HG02763 (cell line): ENCODE data around the gene NXN.
"Not testable (repeated sequence)": the region's sequence is repeated elsewhere in the genome, so short reads cannot be mapped to it uniquely, and the experiment has no call there.

Source experiments
- ATAC-seq: cut with Tn5 transposase; IDR thresholded peaks from one replicate; pipeline ENCODE4 v1.9.1; 2021; ENCODE audit warnings: mild to moderate bottlenecking, moderate library complexity; ENCODE audit not compliant: unreplicated experiment

The NXN gene

DNA sequence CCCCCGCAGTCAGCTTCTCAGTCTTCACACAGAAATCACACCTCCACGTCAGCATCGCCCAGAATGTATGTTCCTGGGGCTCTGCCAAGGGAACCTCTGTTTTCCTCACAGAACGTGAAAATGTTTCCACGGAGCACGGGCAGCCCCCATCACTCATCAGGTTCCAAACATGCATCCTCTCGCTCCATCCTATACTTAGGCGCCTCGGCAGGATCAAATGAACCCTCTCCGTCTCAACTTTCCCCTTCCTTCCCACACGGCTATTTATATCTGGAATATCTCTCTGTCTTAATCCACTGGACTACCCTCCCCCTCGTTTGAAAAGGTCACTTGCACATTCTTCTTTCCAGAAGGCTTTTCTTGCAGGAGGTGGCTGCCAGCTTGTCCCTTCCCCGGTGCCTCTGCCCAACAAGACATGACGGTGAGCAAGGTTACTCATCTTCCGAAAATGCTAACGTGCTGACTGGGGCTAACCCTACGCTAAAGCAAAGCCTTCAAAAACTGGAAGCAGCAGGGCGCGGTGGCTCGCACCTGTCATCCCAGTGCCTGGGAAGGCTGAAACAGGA, 21.6 kb downstream of the NXN start:
- no peak for ATAC-seq

- ATAC-seq, result no peak
Measured at GRCh38 chr17:956905-957304, 22.7 kb downstream of the NXN start.

- ATAC-seq, result no peak
Measured at GRCh38 chr17:954431-955164, 25.0 kb downstream of the NXN start.

DNA sequence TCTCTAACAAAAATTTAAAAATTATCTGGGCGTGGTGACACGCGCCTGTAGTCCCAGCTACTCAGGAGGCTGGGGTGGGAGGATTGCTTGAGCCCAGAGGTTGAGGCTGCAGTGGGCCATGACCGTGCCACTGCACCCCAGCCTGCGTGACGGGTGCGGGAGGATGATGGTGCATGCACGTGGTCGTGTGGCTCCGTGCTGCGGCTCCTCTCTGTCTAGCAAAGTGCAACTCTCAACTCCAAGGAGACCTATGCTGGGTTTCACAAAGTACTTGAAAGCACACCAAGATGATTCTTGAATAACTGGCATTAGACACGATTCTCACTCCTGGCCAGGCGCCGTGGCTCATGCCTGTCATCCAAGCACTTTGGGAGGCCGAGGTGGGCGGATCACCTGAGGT, 25.8 kb downstream of the NXN start:
- no peak for ATAC-seq

GRCh38 chr17:952592-952991, 27.0 kb downstream of the NXN start:
- ATAC-seq, result not testable (repeated sequence)

- ATAC-seq, result no peak
Measured at GRCh38 chr17:951325-952132, 28.0 kb downstream of the NXN start.

DNA sequence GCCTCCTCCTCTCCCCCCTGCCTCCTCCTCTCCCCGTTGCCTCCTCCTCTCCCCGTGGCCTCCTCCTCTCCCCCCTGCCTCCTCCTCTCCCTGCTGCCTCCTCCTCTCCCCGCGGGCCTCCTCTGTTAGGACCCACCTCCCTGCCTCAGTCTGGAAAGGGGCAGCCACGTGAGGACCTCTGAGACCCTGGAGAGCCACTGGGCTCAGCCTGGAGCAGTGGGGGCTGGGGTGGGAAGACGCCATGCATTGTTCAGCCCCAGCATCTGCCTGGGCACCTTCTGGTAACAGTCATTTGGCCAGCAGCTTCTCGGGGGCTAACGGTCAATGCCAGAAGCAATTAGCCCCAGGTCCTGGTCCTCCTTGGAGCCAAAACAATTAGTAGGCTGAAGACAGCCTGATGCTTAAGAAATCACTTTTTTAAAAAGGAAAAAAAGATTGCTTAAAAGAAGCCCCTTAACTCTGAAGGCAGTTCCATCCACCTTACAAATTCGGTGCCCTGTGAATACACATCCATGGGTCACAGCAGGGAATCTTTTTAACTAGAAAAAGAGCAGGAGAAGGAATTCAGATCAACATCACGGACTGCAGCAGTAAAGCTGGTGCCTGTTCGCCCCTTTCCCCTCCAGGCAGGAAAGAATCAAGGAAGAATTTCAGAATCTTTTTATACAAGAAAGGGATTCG, 29.8 kb downstream of the NXN start:
- ATAC-seq, result no peak

GRCh38 chr17:948284-948852, 31.2 kb downstream of the NXN start:
- ATAC-seq, result no peak

DNA sequence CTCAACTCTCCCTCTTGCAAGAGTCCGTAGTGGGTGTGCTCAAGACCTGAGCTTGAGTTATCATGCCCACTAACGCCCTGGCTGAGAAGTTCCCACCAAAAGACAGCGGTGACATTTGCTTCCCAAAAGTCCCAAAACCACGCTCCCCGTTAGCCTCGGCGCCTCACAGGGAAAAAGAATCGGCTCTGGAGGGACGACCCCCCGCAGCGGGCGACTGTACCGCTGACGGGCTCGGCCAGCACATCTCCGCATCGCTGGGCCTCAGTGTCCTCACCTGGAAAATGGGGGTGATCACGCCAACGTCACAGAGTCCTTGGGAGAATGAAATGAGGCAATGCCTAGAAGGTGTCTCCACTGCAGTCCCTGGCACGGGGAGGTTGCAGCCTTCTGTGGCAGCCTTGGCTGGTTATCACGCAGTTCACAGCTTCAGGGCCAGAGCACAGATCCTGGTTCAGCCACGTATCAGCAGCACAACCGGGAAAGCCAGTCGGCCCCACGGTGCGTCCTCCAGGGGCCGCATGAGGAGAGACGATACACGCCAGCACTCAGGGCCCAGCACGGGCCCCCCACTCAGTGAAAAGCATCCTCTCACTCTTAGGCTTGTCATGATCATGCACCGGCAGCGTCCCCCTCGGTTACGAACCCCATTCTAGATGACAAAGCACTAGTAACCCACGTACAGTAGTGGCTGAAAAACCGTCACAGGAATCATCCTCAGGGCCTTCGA, 32.9 kb downstream of the NXN start:
- no peak for ATAC-seq

GRCh38 chr17:945672-946071, 33.9 kb downstream of the NXN start:
- no peak for ATAC-seq

DNA sequence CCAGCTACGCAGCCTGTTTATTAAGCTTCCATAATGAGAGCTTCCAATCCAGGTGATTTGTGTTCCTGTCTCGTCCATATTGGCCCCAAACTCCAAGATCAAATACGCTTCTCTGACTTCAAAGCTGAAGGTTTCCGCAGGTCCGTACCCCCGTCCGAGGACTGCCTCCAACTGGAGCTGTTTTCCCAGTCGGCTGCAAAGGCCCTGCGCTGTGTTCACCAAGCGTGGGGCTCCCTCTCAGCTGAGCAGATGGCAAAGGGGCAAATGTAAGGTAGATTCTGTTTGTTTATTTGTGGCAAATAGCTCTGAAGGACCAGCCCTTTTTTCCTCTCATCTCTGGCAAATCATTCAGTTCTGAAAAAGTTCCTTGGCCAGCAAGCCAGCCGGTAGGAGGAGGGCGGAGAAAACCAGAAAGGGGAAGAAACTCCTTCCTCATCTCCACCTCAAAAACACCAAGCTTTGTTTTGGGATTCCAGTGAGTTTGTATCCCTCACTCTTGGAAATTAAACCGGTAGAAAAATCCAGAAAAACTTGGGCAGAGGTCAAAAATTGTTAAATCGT, 35.2 kb downstream of the NXN start:
- ATAC-seq, result no peak

DNA sequence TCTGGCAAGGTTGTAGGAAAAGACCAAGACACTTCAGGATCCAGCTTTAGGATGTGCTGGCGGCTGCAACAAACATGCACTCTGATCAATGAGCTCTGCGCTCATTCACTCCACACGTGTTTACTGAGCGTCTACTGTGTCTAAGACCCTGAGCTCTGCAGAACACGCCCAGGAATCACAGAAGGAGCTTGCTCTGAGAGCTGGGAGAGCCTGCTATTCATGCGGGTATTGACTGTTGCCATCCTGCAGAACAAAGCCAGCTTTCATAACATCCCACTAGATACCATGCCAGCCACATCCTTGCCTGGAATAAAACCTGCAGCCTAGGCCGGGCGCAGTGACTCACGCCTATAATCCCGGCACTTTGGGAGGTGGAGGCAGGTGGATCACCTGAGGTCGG, 44.1 kb downstream of the NXN start:
- ATAC-seq, result no peak

DNA sequence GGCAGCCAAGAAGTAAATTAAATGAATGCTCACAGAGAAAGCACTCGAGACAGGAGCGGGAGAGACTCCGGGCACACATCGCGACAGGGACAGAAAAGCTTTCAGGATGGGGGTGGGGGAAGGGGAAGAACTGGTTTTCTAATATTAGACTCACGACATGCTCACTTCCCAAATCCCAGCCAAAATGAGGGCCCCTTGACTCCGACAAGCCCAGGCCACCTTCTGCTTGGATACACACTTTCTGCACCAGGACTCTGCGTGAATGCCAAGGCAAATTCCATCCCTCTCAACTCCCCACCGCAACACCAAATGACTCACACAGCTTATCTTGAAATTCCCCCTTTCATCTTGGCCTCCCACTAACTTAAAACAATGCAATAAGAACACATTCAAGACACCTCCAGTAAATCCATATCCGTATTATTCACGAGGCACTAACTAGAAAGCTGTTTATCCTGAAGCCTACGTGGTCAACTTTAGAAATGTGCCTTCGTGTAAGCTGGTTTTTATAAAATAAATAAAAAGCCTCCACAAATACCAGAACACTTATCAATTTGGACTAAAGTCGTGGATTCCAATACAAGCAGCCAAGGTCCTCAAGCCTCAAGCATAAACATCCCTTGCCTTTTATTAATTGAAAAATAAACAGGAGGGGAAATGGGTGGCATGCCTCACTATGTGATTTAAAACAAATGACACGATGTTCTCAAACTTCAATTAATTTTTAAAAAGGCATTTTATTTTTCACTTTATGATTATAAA, 46.1 kb downstream of the NXN start:
- ATAC-seq, result no peak

GRCh38 chr17:930258-930657, 49.3 kb downstream of the NXN start:
- no peak for ATAC-seq

GRCh38 chr17:929586-929985, 50.0 kb downstream of the NXN start:
- no peak for ATAC-seq

DNA sequence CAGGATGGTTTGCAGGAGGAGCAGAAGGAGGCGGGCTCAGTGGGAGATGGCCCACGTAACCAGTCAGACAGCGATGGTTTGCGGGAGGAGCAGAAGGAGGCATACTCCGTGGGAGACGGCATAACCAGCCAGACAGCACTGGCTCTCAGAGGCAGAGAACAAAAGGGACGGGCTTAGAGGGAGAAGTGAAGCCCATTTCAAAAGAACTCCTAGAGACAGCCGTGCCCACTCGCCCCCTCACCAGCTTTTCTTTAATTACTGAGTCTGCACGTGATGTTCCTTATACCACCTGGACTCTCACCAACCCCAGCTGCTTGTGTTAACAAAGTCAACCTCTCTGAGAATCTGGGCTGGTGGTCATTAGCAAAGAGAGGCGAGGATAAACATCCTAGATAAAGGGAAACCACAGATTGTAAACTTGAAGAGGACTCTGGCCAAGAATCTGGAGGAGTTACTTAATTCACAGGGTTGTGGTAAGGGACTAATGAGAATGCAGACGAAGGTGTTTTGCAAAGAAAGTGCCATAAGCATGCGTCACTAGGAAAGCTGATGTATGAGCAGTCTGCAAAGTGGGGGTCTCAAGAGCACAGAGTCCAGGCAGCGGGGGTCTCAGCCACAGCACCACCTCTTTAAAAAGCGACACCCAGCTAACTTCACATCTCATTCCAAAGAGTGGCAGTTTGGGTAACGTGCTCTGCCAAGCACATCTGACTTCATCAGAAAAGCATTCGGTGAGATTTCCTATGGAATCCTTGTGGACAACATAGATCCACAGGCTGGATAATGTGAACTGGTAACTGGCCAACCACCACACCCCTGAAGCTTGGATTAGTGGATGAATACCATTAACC, 51.7 kb downstream of the NXN start:
- ATAC-seq, result no peak

DNA sequence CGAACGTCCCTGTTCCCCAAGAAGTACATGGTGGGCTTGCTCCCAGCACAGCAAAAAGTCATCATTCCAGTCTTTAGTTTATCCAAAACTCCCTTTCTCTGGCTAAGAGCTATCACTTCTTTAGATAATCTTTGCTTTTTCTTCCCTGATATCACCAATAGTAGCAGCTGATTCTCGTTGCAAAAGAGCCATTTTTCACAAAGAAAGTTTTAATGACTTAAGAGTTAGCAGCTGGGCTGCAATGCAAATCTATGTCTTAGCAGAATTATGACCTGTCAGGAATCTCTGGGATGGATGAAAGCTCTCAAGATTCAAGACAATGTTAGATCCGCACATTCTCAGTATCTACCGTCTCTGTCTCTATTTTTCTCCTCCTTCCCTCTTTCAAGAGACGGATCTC, 53.8 kb downstream of the NXN start:
- no peak for ATAC-seq

GRCh38 chr17:924711-925475, 54.7 kb downstream of the NXN start:
- no peak for ATAC-seq
